ENCODE data around the gene CDC42EP2.

- TF ChIP-seq CTCF (IDR thresholded peaks at IDR 0.05) (no peak), POLR2AphosphoS5 (IDR thresholded peaks at IDR 0.05) (no peak)
Measured at GRCh38 chr11:65363770-65364169, 49.1 kb downstream of the CDC42EP2 start.

All from prostate gland (tissue), 2 donors.